SK-N-SH treated with all-trans-retinoic acid at 6 μM for 48 hours (cell line): Measurements from ENCODE around the gene SEC14L5.

ENCODE experiments used
- ATAC-seq: fragments of 200-7000 bp; cut with Tn5 transposase; 3 replicates; pipeline ENCODE4 v1.9.1; 2020; ENCODE audit warnings: mild to moderate bottlenecking, moderate library complexity
- ARNTL ChIP-seq: fragments of 450-650 bp; formaldehyde crosslinking; IDR thresholded peaks from 2 replicates; pipeline ENCODE4 v1.5.0; 2020; ENCODE audit warnings: low read depth, mild to moderate bottlenecking, moderate library complexity, borderline replicate concordance
- BACH2 ChIP-seq: fragments of 250-450 bp; sonication (Bioruptor Pico); IDR thresholded peaks from 2 replicates; pipeline ENCODE4 v1.9.0; 2021; ENCODE audit warnings: mild to moderate bottlenecking, borderline replicate concordance
- CREB5 ChIP-seq: fragments of 250-450 bp; sonication (Bioruptor Pico); IDR thresholded peaks from 2 replicates; pipeline ENCODE4 v1.5.1; 2020; ENCODE audit warnings: low read depth, mild to moderate bottlenecking, moderate library complexity
- CSDC2 ChIP-seq: fragments of 250-450 bp; sonication (Bioruptor Pico); IDR thresholded peaks from 2 replicates; pipeline ENCODE4 v1.5.0; 2020; ENCODE audit warnings: mild to moderate bottlenecking, moderate library complexity
- CSRNP3 ChIP-seq: fragments of 250-450 bp; sonication (Bioruptor Pico); IDR thresholded peaks from 2 replicates; pipeline ENCODE4 v1.5.1; 2021; ENCODE audit warnings: mild to moderate bottlenecking, moderate library complexity
- ESRRG ChIP-seq: fragments of 250-450 bp; sonication (Bioruptor Pico); IDR thresholded peaks from 2 replicates; pipeline ENCODE4 v1.6.1; 2021; ENCODE audit warnings: mild to moderate bottlenecking
- GLIS3 ChIP-seq: fragments of 250-450 bp; sonication (Bioruptor Pico); IDR thresholded peaks from 2 replicates; pipeline ENCODE4 v1.5.0; 2020; ENCODE audit warnings: mild to moderate bottlenecking, moderate library complexity
- ISL1 ChIP-seq: fragments of 250-450 bp; sonication (Bioruptor Pico); IDR thresholded peaks from 2 replicates; pipeline ENCODE4 v2.1.2; 2022; ENCODE audit warnings: mild to moderate bottlenecking, moderate library complexity
- OSR1 ChIP-seq: fragments of 250-450 bp; sonication (Bioruptor Pico); IDR thresholded peaks from 2 replicates; pipeline ENCODE4 v1.8.0; 2022; ENCODE audit warnings: moderate library complexity, mild to moderate bottlenecking, inconsistent platforms
- PATZ1 ChIP-seq: fragments of 250-450 bp; sonication (Bioruptor Pico); IDR thresholded peaks from 2 replicates; pipeline ENCODE4 v1.8.0; 2020; ENCODE audit warnings: mild to moderate bottlenecking, moderate library complexity, borderline replicate concordance
- PPARA ChIP-seq: fragments of 250-450 bp; sonication (Bioruptor Pico); IDR thresholded peaks from 2 replicates; pipeline ENCODE4 v1.5.0; 2020; ENCODE audit warnings: mild to moderate bottlenecking, borderline replicate concordance
- RARB ChIP-seq: fragments of 250-450 bp; sonication (Bioruptor Pico); IDR thresholded peaks from 2 replicates; pipeline ENCODE4 v1.8.0; 2021; ENCODE audit warnings: mild to moderate bottlenecking, moderate library complexity
- SNAI2 ChIP-seq: fragments of 250-450 bp; sonication (Bioruptor Pico); IDR thresholded peaks from 2 replicates; pipeline ENCODE4 v1.5.0; 2020; ENCODE audit warnings: mild to moderate bottlenecking, moderate library complexity
- TCF4 ChIP-seq: fragments of 250-450 bp; sonication (Bioruptor Pico); IDR thresholded peaks from 2 replicates; pipeline ENCODE4 v1.8.0; 2021; ENCODE audit warnings: mild to moderate bottlenecking, moderate library complexity, borderline replicate concordance
- TOX ChIP-seq: fragments of 250-450 bp; sonication (Bioruptor Pico); IDR thresholded peaks from 2 replicates; pipeline ENCODE4 v1.8.0; 2021; ENCODE audit warnings: mild to moderate bottlenecking, moderate library complexity, borderline replicate concordance
- ZC3H10 ChIP-seq: fragments of 250-450 bp; sonication (Bioruptor Pico); IDR thresholded peaks from 2 replicates; pipeline ENCODE4 v1.5.1; 2021; ENCODE audit warnings: mild to moderate bottlenecking, moderate library complexity
- ZFP3 ChIP-seq: fragments of 250-450 bp; sonication (Bioruptor Pico); IDR thresholded peaks from 2 replicates; pipeline ENCODE4 v1.5.0; 2020; ENCODE audit warnings: mild to moderate bottlenecking, moderate library complexity
- ZFP30 ChIP-seq: fragments of 450-650 bp; formaldehyde crosslinking; IDR thresholded peaks from 2 replicates; pipeline ENCODE4 v1.5.0; 2022; ENCODE audit warnings: mild to moderate bottlenecking, moderate library complexity
- ZNF565 ChIP-seq: fragments of 450-650 bp; formaldehyde crosslinking; conservative IDR thresholded peaks from 2 replicates; pipeline ENCODE4 v1.5.0; 2020; ENCODE audit warnings: low read depth, mild to moderate bottlenecking, moderate library complexity
- ZNF70 ChIP-seq: fragments of 450-650 bp; formaldehyde crosslinking; IDR thresholded peaks from 2 replicates; pipeline ENCODE4 v1.5.0; 2020; ENCODE audit warnings: mild to moderate bottlenecking, moderate library complexity
- ZNF8 ChIP-seq: fragments of 450-650 bp; formaldehyde crosslinking; IDR thresholded peaks from 2 replicates; pipeline ENCODE4 v1.5.0; 2020; ENCODE audit warnings: mild to moderate bottlenecking, moderate library complexity
- TF ChIP-seq, protein P1 (sequence below): fragments of 250-450 bp; sonication (Bioruptor Pico); IDR thresholded peaks from 2 replicates; pipeline ENCODE4 v1.8.0; 2021; ENCODE audit warnings: low read depth, mild to moderate bottlenecking, moderate library complexity, borderline replicate concordance

Gene SEC14L5

GRCh38 chr16:4994719-4995434 lies 36.7 kb downstream of the SEC14L5 start:
- TF ChIP-seq ESRRG (CRISPR knock-in tag) (no peak), ZNF70 (CRISPR knock-in tag) (no peak), ZC3H10 (CRISPR knock-in tag) (no peak), ZFP30 (no peak), ZNF8 (no peak), TOX (CRISPR knock-in tag) (no peak), PPARA (CRISPR knock-in tag) (no peak)
- ATAC-seq = no peak

GRCh38 chr16:5000573-5001001 lies 42.5 kb downstream of the SEC14L5 start:
- no peak for ATAC-seq
- TF ChIP-seq ARNTL = no peak
- no peak for TF ChIP-seq ZC3H10 (CRISPR knock-in tag)
- TF ChIP-seq SNAI2 = no peak
- no peak for TF ChIP-seq BACH2 (CRISPR knock-in tag)
- TF ChIP-seq ESRRG (CRISPR knock-in tag) = no peak
- no peak for TF ChIP-seq PATZ1 (CRISPR knock-in tag)
- no peak for TF ChIP-seq TCF4

GRCh38 chr16:5001571-5001970 lies 43.4 kb downstream of the SEC14L5 start:
- TF ChIP-seq, protein P1, sequence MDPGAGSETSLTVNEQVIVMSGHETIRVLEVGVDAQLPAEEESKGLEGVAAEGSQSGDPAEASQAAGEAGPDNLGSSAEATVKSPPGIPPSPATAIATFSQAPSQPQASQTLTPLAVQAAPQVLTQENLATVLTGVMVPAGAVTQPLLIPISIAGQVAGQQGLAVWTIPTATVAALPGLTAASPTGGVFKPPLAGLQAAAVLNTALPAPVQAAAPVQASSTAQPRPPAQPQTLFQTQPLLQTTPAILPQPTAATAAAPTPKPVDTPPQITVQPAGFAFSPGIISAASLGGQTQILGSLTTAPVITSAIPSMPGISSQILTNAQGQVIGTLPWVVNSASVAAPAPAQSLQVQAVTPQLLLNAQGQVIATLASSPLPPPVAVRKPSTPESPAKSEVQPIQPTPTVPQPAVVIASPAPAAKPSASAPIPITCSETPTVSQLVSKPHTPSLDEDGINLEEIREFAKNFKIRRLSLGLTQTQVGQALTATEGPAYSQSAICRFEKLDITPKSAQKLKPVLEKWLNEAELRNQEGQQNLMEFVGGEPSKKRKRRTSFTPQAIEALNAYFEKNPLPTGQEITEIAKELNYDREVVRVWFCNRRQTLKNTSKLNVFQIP (CRISPR knock-in tag) = no peak
- no peak for TF ChIP-seq OSR1
- no peak for TF ChIP-seq GLIS3 (CRISPR knock-in tag)
- TF ChIP-seq ARNTL = no peak
- no peak for TF ChIP-seq ZNF565 (CRISPR knock-in tag)
- no peak for TF ChIP-seq CREB5 (CRISPR knock-in tag)
- no peak for TF ChIP-seq PPARA (CRISPR knock-in tag)
- TF ChIP-seq ZC3H10 (CRISPR knock-in tag) = no peak
- TF ChIP-seq ZNF70 (CRISPR knock-in tag) = no peak
- no peak for TF ChIP-seq ESRRG (CRISPR knock-in tag)
- no peak for ATAC-seq

DNA sequence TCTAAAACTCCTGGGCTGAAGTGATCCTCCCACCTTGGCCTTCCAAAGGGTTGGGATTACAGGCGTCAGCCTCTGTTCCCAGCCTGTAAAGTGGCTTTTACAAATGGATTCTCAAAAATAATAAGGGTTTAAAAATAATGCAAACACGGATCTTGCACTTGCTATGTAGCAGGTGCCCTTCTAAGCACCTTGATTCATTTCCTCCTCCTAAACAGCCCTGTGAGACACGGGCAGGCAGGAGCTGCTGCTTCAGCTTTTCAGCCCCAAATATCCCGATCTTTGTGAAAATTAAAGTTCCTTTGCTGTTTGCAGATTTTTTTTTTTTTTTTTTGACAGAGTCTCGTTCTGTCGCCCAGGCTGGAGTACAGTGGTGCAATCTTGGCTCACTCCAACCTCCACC lies 43.9 kb downstream of the SEC14L5 start:
- TF ChIP-seq TCF4 (no peak), ZNF565 (CRISPR knock-in tag) (no peak), CSDC2 (CRISPR knock-in tag) (no peak), ZNF8 (no peak), CSRNP3 (CRISPR knock-in tag) (no peak), SNAI2 (no peak), ESRRG (CRISPR knock-in tag) (no peak), CREB5 (CRISPR knock-in tag) (no peak), ZNF70 (CRISPR knock-in tag) (no peak), OSR1 (no peak), PPARA (CRISPR knock-in tag) (no peak), BACH2 (CRISPR knock-in tag) (no peak), RARB (no peak), ZFP30 (no peak), ARNTL (no peak), ISL1 (CRISPR knock-in tag) (no peak), ZFP3 (CRISPR knock-in tag) (no peak)
- TF ChIP-seq, protein P1 (CRISPR knock-in tag) = no peak
- ATAC-seq = no peak
